HEK293 (cell line): Measurements from ENCODE around the gene TPD52L1.

Experiments
- CTCF ChIA-PET: fragments of 350-600 bp; formaldehyde crosslinking; extraction: SDS; loops from one replicate; lab custom pipeline; 2021; ENCODE audit warnings: antibody characterized with exemption; lab: Yijun Ruan, JAX
- POLR2A ChIA-PET: fragments of 300-600 bp; formaldehyde crosslinking; extraction: SDS; loops from one replicate; lab custom pipeline; 2020; ENCODE audit warnings: antibody characterized with exemption, inconsistent platforms; lab: Yijun Ruan, JAX
- H3K27ac ChIP-seq: fragments of 200-500 bp; sonication (Bioruptor generic); 2 replicates; pipeline ENCODE4 v1.5.1; 2014; ENCODE audit warnings: low read depth, low read length, control low read depth, inconsistent platforms; ENCODE audit errors: extremely low read depth
- H3K36me3 ChIP-seq, 2 experiments: fragments of 200-500 bp in 1 of 2; sonication (Bioruptor generic) in 1 of 2; 1 replicate in 1 of 2; 2 replicates in 1 of 2; pipeline ENCODE4 v1.5.1; 2014 to 2017; ENCODE audit warnings: inconsistent platforms in 2 of 2, low read length in 2 of 2; ENCODE audit not compliant: control insufficient read depth in 2 of 2, insufficient read depth in 1 of 2
- H3K4me1 ChIP-seq: fragments of 200-500 bp; sonication (Bioruptor generic); 2 replicates; pipeline ENCODE4 v1.5.1; 2014; ENCODE audit warnings: mild to moderate bottlenecking, low read length, inconsistent platforms; ENCODE audit not compliant: control insufficient read depth, insufficient read depth
- H3K4me3 ChIP-seq: 2 replicates; pipeline ENCODE4 v1.5.1; 2011; ENCODE audit warnings: low read depth, mild to moderate bottlenecking, control low read depth, low read length, moderate library complexity
- H3K9me3 ChIP-seq: fragments of 200-500 bp; sonication (Bioruptor generic); 2 replicates; pipeline ENCODE4 v1.5.1; 2014; ENCODE audit warnings: low read depth, low read length, inconsistent platforms; ENCODE audit not compliant: control insufficient read depth, insufficient read depth
- GLI2 ChIP-seq: fragments of 450-650 bp; formaldehyde crosslinking; IDR thresholded peaks from 2 replicates; pipeline ENCODE4; 2017; ENCODE audit warnings: missing biosample characterization, missing genetic modification characterization, low read depth, borderline replicate concordance
- GLIS2 ChIP-seq: fragments of 450-650 bp; formaldehyde crosslinking; IDR thresholded peaks from 2 replicates; pipeline ENCODE4 v1.5.1; 2016; ENCODE audit warnings: missing biosample characterization, missing genetic modification characterization
- INSM2 ChIP-seq: fragments of 450-650 bp; formaldehyde crosslinking; IDR thresholded peaks from 2 replicates; pipeline ENCODE4 v1.5.1; 2016; ENCODE audit warnings: missing biosample characterization, missing genetic modification characterization
- KLF9 ChIP-seq: fragments of 450-650 bp; formaldehyde crosslinking; IDR thresholded peaks from 2 replicates; pipeline ENCODE4 v1.5.1; 2016; ENCODE audit warnings: missing biosample characterization, missing genetic modification characterization, low read depth
- MZF1 ChIP-seq: fragments of 450-650 bp; formaldehyde crosslinking; IDR thresholded peaks from 2 replicates; pipeline ENCODE4 v1.5.1; 2017; ENCODE audit warnings: missing biosample characterization, missing genetic modification characterization, borderline replicate concordance
- SP2 ChIP-seq: fragments of 450-650 bp; formaldehyde crosslinking; IDR thresholded peaks from 2 replicates; pipeline ENCODE4 v1.5.1; 2016; ENCODE audit warnings: missing biosample characterization, missing genetic modification characterization
- ZBTB17 ChIP-seq: fragments of 450-650 bp; formaldehyde crosslinking; IDR thresholded peaks from 2 replicates; pipeline ENCODE4 v1.5.1; 2016; ENCODE audit warnings: missing biosample characterization, missing genetic modification characterization
- ZBTB44 ChIP-seq: fragments of 450-650 bp; IDR thresholded peaks from 2 replicates; pipeline ENCODE4 v1.5.1; 2018; ENCODE audit warnings: missing biosample characterization, mild to moderate bottlenecking, missing genetic modification characterization
- ZNF114 ChIP-seq: fragments of 450-650 bp; formaldehyde crosslinking; IDR thresholded peaks from 2 replicates; pipeline ENCODE4 v1.5.0; 2017; ENCODE audit warnings: missing biosample characterization, missing genetic modification characterization
- ZNF155 ChIP-seq: fragments of 450-650 bp; formaldehyde crosslinking; IDR thresholded peaks from 2 replicates; pipeline ENCODE4 v1.5.1; 2016; ENCODE audit warnings: missing biosample characterization, missing genetic modification characterization
- ZNF239 ChIP-seq: fragments of 450-650 bp; formaldehyde crosslinking; IDR thresholded peaks from 2 replicates; pipeline ENCODE4 v1.5.1; 2016; ENCODE audit warnings: missing biosample characterization, missing genetic modification characterization
- ZNF266 ChIP-seq: fragments of 450-650 bp; formaldehyde crosslinking; IDR thresholded peaks from 2 replicates; pipeline ENCODE4 v1.5.1; 2016; ENCODE audit warnings: missing biosample characterization, missing genetic modification characterization, low read depth
- ZNF426 ChIP-seq: fragments of 450-650 bp; formaldehyde crosslinking; IDR thresholded peaks from 2 replicates; pipeline ENCODE4 v1.5.1; 2017; ENCODE audit warnings: missing biosample characterization, missing genetic modification characterization, mild to moderate bottlenecking, inconsistent platforms, moderate library complexity
- ZNF473 ChIP-seq: fragments of 450-650 bp; formaldehyde crosslinking; IDR thresholded peaks from 2 replicates; pipeline ENCODE4 v1.5.1; 2017; ENCODE audit warnings: missing biosample characterization, missing genetic modification characterization
- ZNF513 ChIP-seq: fragments of 450-650 bp; IDR thresholded peaks from 2 replicates; pipeline ENCODE4 v1.5.1; 2018; ENCODE audit warnings: missing biosample characterization, missing genetic modification characterization
- ZNF521 ChIP-seq: fragments of 450-650 bp; formaldehyde crosslinking; IDR thresholded peaks from 2 replicates; pipeline ENCODE4 v1.5.1; 2017; ENCODE audit warnings: missing biosample characterization, mild to moderate bottlenecking, missing genetic modification characterization
- ZNF571 ChIP-seq: fragments of 450-650 bp; formaldehyde crosslinking; IDR thresholded peaks from 2 replicates; pipeline ENCODE4 v1.5.0; 2017; ENCODE audit warnings: missing biosample characterization, missing genetic modification characterization
- ZNF610 ChIP-seq: fragments of 450-650 bp; formaldehyde crosslinking; IDR thresholded peaks from 2 replicates; pipeline ENCODE4 v1.5.1; 2016; ENCODE audit warnings: missing biosample characterization, missing genetic modification characterization, borderline replicate concordance
- ZNF658 ChIP-seq: fragments of 450-650 bp; formaldehyde crosslinking; IDR thresholded peaks from 2 replicates; pipeline ENCODE4; 2016; ENCODE audit warnings: missing biosample characterization, missing genetic modification characterization
- ZNF677 ChIP-seq: fragments of 450-650 bp; IDR thresholded peaks from 2 replicates; pipeline ENCODE4 v1.5.0; 2018; ENCODE audit warnings: missing biosample characterization, mild to moderate bottlenecking, missing genetic modification characterization, moderate library complexity
- ZNF768 ChIP-seq: fragments of 450-650 bp; formaldehyde crosslinking; IDR thresholded peaks from 2 replicates; pipeline ENCODE4 v1.5.1; 2018; ENCODE audit warnings: missing biosample characterization, mild to moderate bottlenecking, missing genetic modification characterization
- ZSCAN18 ChIP-seq: fragments of 450-650 bp; formaldehyde crosslinking; IDR thresholded peaks from 2 replicates; pipeline ENCODE4 v1.5.1; 2016; ENCODE audit warnings: missing biosample characterization, missing genetic modification characterization
- ZXDB ChIP-seq: fragments of 450-650 bp; formaldehyde crosslinking; IDR thresholded peaks from 2 replicates; pipeline ENCODE4 v1.5.1; 2016; ENCODE audit warnings: missing biosample characterization, missing genetic modification characterization
- TF ChIP-seq, protein P1 (sequence below): fragments of 450-650 bp; formaldehyde crosslinking; IDR thresholded peaks from 2 replicates; pipeline ENCODE4 v1.5.1; 2016; ENCODE audit warnings: missing biosample characterization, missing genetic modification characterization, low read depth
- TF ChIP-seq, protein P2 (sequence below): fragments of 450-650 bp; formaldehyde crosslinking; IDR thresholded peaks from 2 replicates; pipeline ENCODE4 v1.5.1; 2017; ENCODE audit warnings: missing biosample characterization, missing genetic modification characterization
- TF ChIP-seq, protein P3 (sequence below): fragments of 450-650 bp; formaldehyde crosslinking; IDR thresholded peaks from 2 replicates; pipeline ENCODE4 v1.5.1; 2016; ENCODE audit warnings: missing biosample characterization, missing genetic modification characterization

Gene TPD52L1

DNA sequence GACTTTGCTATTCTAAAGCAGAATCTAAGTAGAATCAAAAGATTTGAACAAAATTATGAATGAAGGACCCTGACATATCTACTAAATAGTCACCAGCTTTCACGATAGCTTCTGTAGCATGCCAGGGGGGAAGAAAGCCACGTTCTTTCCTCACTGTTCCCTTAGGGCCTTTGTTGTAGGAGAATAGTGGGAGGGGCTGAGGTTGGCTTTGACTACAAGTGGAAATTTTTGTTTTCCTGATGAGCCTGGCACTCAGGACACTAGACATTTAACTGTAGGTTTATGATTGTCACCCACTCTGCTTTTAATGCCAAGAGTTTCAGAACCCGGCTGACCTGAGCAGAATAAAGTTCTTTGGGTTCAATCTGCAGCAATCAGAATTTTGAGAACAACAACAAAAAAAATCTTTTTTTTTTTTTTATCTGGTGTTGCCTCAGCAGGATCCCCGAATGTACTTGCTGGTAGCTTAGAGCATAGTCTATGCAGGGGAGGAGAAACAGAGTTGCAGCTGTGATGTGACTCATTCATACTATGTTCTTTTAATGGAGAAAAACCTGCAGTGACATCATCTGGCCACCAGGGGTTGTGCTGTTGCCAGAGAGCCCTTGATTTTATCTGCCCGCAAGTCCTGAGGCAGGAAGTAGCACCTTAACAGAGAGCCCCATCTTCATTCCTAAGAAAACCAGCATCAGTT, 38.5 kb downstream of the TPD52L1 start:
- H3K27ac ChIP-seq = no peak overlapping the region
- peaks cover 4% of the 10 kb centered on the region for H3K4me1 ChIP-seq
- H3K36me3 ChIP-seq = no peaks in the 10 kb centered on the region
- ChIA-PET CTCF (interaction anchor here (0.5 to 4.3 kb wide), 34 partner anchors 8 to 1373 kb away, joined by 3 to 20 read pairs (median 4); partner anchors contain the start of genes HDDC2 and TPD52L1), POLR2A (interaction anchor here (0.5 to 1.0 kb wide), 4 partner anchors 11 to 109 kb away, joined by 3 to 4 read pairs (median 4); partner anchors contain the start of gene HDDC2)
- no peak overlapping the region for H3K4me3 ChIP-seq
- no peaks in the 10 kb centered on the region for H3K9me3 ChIP-seq
- TF ChIP-seq INSM2 (tag by site-specific recombination) (no peak), ZNF610 (no peak), SP2 (tag by site-specific recombination) (no peak), ZXDB (tag by site-specific recombination) (peak; percentile 15; the same call in 1 of the 2 replicates), MZF1 (tag by site-specific recombination) (peak; percentile 51; the same call in 1 of the 2 replicates), ZBTB17 (peak; percentile 53), ZNF521 (tag by site-specific recombination) (no peak), ZNF155 (tag by site-specific recombination) (no peak), KLF9 (tag by site-specific recombination) (no peak), ZNF473 (no peak), ZNF266 (tag by site-specific recombination) (no peak), ZNF426 (tag by site-specific recombination) (no peak), ZNF768 (tag by site-specific recombination) (peak; percentile 73; the same call in 1 of the 2 replicates), ZNF513 (0 out of 2 replicates have a peak, but pooled peaks have one; percentile 1), GLIS2 (tag by site-specific recombination) (no peak), GLI2 (tag by site-specific recombination) (no peak), ZNF658 (tag by site-specific recombination) (no peak), ZSCAN18 (tag by site-specific recombination) (no peak), ZBTB44 (0 out of 2 replicates have a peak, but pooled peaks have one; percentile 6), ZNF239 (tag by site-specific recombination) (no peak), ZNF114 (no peak), ZNF677 (no peak), ZNF571 (tag by site-specific recombination) (no peak)
- TF ChIP-seq, protein P1, sequence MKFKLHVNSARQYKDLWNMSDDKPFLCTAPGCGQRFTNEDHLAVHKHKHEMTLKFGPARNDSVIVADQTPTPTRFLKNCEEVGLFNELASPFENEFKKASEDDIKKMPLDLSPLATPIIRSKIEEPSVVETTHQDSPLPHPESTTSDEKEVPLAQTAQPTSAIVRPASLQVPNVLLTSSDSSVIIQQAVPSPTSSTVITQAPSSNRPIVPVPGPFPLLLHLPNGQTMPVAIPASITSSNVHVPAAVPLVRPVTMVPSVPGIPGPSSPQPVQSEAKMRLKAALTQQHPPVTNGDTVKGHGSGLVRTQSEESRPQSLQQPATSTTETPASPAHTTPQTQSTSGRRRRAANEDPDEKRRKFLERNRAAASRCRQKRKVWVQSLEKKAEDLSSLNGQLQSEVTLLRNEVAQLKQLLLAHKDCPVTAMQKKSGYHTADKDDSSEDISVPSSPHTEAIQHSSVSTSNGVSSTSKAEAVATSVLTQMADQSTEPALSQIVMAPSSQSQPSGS (tag by site-specific recombination) = peak; percentile 56; the same call in 1 of the 2 replicates
- TF ChIP-seq, protein P2, sequence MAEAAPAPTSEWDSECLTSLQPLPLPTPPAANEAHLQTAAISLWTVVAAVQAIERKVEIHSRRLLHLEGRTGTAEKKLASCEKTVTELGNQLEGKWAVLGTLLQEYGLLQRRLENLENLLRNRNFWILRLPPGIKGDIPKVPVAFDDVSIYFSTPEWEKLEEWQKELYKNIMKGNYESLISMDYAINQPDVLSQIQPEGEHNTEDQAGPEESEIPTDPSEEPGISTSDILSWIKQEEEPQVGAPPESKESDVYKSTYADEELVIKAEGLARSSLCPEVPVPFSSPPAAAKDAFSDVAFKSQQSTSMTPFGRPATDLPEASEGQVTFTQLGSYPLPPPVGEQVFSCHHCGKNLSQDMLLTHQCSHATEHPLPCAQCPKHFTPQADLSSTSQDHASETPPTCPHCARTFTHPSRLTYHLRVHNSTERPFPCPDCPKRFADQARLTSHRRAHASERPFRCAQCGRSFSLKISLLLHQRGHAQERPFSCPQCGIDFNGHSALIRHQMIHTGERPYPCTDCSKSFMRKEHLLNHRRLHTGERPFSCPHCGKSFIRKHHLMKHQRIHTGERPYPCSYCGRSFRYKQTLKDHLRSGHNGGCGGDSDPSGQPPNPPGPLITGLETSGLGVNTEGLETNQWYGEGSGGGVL (tag by site-specific recombination) = no peak
- TF ChIP-seq, protein P3, sequence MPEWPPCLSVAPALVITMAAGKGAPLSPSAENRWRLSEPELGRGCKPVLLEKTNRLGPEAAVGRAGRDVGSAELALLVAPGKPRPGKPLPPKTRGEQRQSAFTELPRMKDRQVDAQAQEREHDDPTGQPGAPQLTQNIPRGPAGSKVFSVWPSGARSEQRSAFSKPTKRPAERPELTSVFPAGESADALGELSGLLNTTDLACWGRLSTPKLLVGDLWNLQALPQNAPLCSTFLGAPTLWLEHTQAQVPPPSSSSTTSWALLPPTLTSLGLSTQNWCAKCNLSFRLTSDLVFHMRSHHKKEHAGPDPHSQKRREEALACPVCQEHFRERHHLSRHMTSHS (tag by site-specific recombination) = no peak
